ENCODE measurements around the gene PTBP1. TPM values are rescaled to one million over a fixed set of nuclear protein-coding genes. Genes with fewer than 3 reads are reported as not detected.

PTBP1 gene
- polyA plus RNA-seq, 1 donor from 2014 or later, result 27.3 TPM

DNA sequence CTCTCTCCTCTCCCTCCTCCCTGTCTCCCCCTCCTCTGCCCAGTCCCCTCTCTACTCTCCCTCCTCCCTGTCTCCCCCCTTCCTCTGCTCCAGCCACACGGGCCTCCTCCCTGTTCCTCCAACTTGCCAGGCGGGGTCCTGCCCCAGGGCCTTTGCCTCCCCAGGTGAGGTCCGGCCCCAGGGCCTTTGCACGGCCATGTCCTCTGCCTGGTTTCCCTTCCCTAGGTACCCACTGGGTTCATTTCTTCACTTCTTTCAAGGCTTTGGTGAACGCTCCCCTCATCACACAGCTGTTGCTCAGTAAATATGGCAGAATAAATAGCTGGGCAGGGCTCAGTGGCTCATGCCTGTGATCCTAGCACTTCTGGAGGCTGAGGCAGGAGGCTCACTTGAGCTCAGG is 25.2 kb upstream of the PTBP1 start:
- Histone ChIP-seq H3K27me3 (ENCODE audit: insufficient read depth, low read depth, low read length) (no peaks in the 10 kb centered on the region), H4K20me1 (ENCODE audit: insufficient read depth) (no peaks in the 10 kb centered on the region), H3K9me2 (ENCODE audit: insufficient read depth, low read length) (no peaks in the 10 kb centered on the region), H3K4me3 (ENCODE audit: low read length) (no peak overlapping the region), H3K4me2 (ENCODE audit: low read length) (no peak overlapping the region), H3K79me2 (replicated peaks; ENCODE audit: insufficient read depth, low read length) (no peaks in the 10 kb centered on the region), H3F3A (ENCODE audit: insufficient read depth, low read length, poor library complexity, severe bottlenecking) (no peaks in the 10 kb centered on the region), H3K27ac (ENCODE audit: low read length) (no peak overlapping the region), H2AFZ (ENCODE audit: low read depth, low read length) (no peak overlapping the region), H3K36me3 (ENCODE audit: insufficient read depth, low read length) (no peaks in the 10 kb centered on the region), H3K9me3 (ENCODE audit: low read length) (no peaks in the 10 kb centered on the region), H3K9ac (ENCODE audit: low read length) (no peak overlapping the region)
- TF ChIP-seq MXI1 (conservative IDR thresholded peaks at IDR 0.05; ENCODE audit: poor library complexity, severe bottlenecking) (no peak), RAD21 (conservative IDR thresholded peaks at IDR 0.05) (no peak), EZH2 (IDR thresholded peaks at IDR 0.05; ENCODE audit: borderline replicate concordance, insufficient read depth, low read length, poor library complexity, severe bottlenecking) (no peak), EP300 (conservative IDR thresholded peaks at IDR 0.05; ENCODE audit: poor library complexity, severe bottlenecking) (no peak), TAF1 (IDR thresholded peaks at IDR 0.05; ENCODE audit: low read depth) (no peak)
- TF ChIP-seq, protein P1, sequence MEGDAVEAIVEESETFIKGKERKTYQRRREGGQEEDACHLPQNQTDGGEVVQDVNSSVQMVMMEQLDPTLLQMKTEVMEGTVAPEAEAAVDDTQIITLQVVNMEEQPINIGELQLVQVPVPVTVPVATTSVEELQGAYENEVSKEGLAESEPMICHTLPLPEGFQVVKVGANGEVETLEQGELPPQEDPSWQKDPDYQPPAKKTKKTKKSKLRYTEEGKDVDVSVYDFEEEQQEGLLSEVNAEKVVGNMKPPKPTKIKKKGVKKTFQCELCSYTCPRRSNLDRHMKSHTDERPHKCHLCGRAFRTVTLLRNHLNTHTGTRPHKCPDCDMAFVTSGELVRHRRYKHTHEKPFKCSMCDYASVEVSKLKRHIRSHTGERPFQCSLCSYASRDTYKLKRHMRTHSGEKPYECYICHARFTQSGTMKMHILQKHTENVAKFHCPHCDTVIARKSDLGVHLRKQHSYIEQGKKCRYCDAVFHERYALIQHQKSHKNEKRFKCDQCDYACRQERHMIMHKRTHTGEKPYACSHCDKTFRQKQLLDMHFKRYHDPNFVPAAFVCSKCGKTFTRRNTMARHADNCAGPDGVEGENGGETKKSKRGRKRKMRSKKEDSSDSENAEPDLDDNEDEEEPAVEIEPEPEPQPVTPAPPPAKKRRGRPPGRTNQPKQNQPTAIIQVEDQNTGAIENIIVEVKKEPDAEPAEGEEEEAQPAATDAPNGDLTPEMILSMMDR (IDR thresholded peaks at IDR 0.05; ENCODE audit: poor library complexity, severe bottlenecking), result no peak

DNA sequence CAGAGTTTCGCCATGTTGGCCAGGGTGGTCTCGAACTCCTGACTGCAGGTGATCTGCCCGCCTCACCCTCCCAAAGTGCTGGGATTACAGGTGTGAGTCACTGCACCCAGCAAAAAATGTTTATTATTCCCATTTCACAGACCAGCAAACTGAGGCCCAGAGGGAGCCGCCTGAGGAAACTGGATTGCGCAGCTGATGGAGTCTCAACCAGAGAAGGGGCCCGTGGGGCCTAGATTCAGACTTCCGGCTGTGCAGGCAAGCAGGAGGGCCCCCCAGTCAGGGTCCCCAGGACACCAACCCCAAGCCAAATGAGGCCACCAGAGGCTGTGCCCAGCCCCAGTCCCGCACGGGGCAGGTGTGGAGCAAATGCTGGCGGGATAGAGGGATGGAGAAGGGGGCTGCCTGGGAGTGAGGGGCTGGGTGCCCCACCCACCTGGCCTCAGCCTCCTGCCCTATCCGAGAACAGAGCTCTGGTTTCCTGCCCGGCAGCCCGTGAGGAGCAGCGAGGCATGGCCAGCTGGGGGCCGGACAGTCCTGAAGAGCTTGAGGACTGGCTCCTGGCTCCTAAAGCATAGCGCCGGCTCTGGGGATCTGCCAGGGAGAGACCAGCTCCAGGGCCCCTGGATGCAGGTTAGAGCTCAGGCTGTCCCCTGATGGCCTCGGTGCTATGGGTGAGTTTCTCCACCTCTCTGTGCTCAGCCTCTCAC is 24.4 kb upstream of the PTBP1 start:
- no peaks in the 10 kb centered on the region for H3F3A ChIP-seq (ENCODE audit: insufficient read depth, low read length, poor library complexity, severe bottlenecking)

More for the DNA sequence above, 24.4 kb upstream of the PTBP1 start:
- no peaks in the 10 kb centered on the region for H3K79me2 ChIP-seq (replicated peaks; ENCODE audit: insufficient read depth, low read length)
- H4K20me1 ChIP-seq (ENCODE audit: insufficient read depth), result no peaks in the 10 kb centered on the region
- no peaks in the 10 kb centered on the region for H3K27me3 ChIP-seq (ENCODE audit: insufficient read depth, low read depth, low read length)
- no peaks in the 10 kb centered on the region for H3K9me2 ChIP-seq (ENCODE audit: insufficient read depth, low read length)
- H3K4me3 ChIP-seq (ENCODE audit: low read length), result no peak overlapping the region
- H3K9me3 ChIP-seq (ENCODE audit: low read length), result no peaks in the 10 kb centered on the region
- no peak overlapping the region for H3K9ac ChIP-seq (ENCODE audit: low read length)
- no peak overlapping the region for H2AFZ ChIP-seq (ENCODE audit: low read depth, low read length)
- no peak overlapping the region for H3K27ac ChIP-seq (ENCODE audit: low read length)
- no peaks in the 10 kb centered on the region for H3K36me3 ChIP-seq (ENCODE audit: insufficient read depth, low read length)
- no peak for TF ChIP-seq EZH2 (IDR thresholded peaks at IDR 0.05; ENCODE audit: borderline replicate concordance, insufficient read depth, low read length, poor library complexity, severe bottlenecking)
- TF ChIP-seq TAF1 (IDR thresholded peaks at IDR 0.05; ENCODE audit: low read depth), result no peak
- no peak for TF ChIP-seq POLR2AphosphoS5 (IDR thresholded peaks at IDR 0.05)
- no peak for TF ChIP-seq EP300 (conservative IDR thresholded peaks at IDR 0.05; ENCODE audit: poor library complexity, severe bottlenecking)
- no peak for TF ChIP-seq SMC3 (conservative IDR thresholded peaks at IDR 0.05; ENCODE audit: poor library complexity)
- TF ChIP-seq MXI1 (conservative IDR thresholded peaks at IDR 0.05; ENCODE audit: poor library complexity, severe bottlenecking), result no peak
- TF ChIP-seq, protein P2, sequence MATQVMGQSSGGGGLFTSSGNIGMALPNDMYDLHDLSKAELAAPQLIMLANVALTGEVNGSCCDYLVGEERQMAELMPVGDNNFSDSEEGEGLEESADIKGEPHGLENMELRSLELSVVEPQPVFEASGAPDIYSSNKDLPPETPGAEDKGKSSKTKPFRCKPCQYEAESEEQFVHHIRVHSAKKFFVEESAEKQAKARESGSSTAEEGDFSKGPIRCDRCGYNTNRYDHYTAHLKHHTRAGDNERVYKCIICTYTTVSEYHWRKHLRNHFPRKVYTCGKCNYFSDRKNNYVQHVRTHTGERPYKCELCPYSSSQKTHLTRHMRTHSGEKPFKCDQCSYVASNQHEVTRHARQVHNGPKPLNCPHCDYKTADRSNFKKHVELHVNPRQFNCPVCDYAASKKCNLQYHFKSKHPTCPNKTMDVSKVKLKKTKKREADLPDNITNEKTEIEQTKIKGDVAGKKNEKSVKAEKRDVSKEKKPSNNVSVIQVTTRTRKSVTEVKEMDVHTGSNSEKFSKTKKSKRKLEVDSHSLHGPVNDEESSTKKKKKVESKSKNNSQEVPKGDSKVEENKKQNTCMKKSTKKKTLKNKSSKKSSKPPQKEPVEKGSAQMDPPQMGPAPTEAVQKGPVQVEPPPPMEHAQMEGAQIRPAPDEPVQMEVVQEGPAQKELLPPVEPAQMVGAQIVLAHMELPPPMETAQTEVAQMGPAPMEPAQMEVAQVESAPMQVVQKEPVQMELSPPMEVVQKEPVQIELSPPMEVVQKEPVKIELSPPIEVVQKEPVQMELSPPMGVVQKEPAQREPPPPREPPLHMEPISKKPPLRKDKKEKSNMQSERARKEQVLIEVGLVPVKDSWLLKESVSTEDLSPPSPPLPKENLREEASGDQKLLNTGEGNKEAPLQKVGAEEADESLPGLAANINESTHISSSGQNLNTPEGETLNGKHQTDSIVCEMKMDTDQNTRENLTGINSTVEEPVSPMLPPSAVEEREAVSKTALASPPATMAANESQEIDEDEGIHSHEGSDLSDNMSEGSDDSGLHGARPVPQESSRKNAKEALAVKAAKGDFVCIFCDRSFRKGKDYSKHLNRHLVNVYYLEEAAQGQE (IDR thresholded peaks at IDR 0.05; ENCODE audit: borderline replicate concordance), result no peak
- TF ChIP-seq, protein P1 (IDR thresholded peaks at IDR 0.05; ENCODE audit: poor library complexity, severe bottlenecking), result no peak
- no peak for TF ChIP-seq RAD21 (conservative IDR thresholded peaks at IDR 0.05)
- H3K4me2 ChIP-seq (ENCODE audit: low read length), result no peak overlapping the region
